ENCODE measurements around the gene STX5. TPM values are rescaled to one million over a fixed set of nuclear protein-coding genes. Genes with fewer than 3 reads are reported as not detected.

The STX5 gene
- total RNA-seq, 4 donors from 2014 or later = 22.8 to 31.6 (median 31.6) TPM

DNA sequence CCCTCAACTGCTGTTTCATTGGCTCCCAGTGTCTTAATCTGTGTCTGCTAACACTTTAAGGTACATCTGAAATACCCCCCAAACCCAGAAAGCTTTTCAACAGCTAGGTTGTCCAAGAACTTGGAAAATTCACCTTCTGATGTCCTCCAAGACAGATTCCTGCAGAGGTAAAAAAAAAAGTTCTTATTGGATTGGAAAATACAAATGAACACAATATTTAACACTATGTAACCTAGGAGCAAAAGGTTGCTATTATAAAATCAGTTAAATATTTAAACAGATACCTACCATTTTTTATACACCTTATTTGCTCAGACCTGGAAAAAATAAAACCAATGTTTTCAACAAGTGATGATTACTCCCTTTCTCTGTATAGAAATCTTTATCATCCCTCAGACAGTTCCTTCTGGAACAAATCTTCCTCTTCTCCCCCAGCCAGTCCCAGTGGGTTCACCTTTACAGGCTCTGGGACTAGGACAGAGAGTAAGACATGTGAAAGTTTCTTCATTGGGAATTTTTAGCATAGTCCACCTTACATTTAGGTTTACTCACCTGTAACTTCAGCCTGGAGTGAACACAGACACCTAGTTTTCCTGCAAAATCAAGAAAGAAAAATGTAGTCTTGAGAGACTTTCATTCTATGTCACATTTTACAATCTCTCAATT, 20.8 kb upstream of the STX5 start:
- Histone ChIP-seq H3K27me3 (no peaks in the 10 kb centered on the region), H3K4me3 (no peak overlapping the region), H3K27ac (replicated peaks in 1 of 4) (peak overlapping the region in 1 of 4 donors; percentile 9), H3K4me1 (peaks cover 25 to 49% (median 39%) of the 10 kb centered on the region in 4 donors), H3K36me3 (peaks cover 26 to 36% (median 30%) of the 10 kb centered on the region in 4 donors), H3K9me3 (no peaks in the 10 kb centered on the region)
- intact Hi-C loops (cut with DNase I) = loop anchor here (10.0 kb wide), 1 partner anchor 258 kb away; the partner anchor contains the start of gene TUT1
- TF ChIP-seq POLR2AphosphoS5 (IDR thresholded peaks at IDR 0.05) (no peak), EP300 (IDR thresholded peaks at IDR 0.05) (no peak), POLR2A (IDR thresholded peaks at IDR 0.05; ENCODE audit: low read depth) (no peak)
- TF ChIP-seq, protein P1, sequence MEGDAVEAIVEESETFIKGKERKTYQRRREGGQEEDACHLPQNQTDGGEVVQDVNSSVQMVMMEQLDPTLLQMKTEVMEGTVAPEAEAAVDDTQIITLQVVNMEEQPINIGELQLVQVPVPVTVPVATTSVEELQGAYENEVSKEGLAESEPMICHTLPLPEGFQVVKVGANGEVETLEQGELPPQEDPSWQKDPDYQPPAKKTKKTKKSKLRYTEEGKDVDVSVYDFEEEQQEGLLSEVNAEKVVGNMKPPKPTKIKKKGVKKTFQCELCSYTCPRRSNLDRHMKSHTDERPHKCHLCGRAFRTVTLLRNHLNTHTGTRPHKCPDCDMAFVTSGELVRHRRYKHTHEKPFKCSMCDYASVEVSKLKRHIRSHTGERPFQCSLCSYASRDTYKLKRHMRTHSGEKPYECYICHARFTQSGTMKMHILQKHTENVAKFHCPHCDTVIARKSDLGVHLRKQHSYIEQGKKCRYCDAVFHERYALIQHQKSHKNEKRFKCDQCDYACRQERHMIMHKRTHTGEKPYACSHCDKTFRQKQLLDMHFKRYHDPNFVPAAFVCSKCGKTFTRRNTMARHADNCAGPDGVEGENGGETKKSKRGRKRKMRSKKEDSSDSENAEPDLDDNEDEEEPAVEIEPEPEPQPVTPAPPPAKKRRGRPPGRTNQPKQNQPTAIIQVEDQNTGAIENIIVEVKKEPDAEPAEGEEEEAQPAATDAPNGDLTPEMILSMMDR (IDR thresholded peaks at IDR 0.05) = no peak
- no peak for DNase-seq (ENCODE audit: extremely low spot score)

DNA sequence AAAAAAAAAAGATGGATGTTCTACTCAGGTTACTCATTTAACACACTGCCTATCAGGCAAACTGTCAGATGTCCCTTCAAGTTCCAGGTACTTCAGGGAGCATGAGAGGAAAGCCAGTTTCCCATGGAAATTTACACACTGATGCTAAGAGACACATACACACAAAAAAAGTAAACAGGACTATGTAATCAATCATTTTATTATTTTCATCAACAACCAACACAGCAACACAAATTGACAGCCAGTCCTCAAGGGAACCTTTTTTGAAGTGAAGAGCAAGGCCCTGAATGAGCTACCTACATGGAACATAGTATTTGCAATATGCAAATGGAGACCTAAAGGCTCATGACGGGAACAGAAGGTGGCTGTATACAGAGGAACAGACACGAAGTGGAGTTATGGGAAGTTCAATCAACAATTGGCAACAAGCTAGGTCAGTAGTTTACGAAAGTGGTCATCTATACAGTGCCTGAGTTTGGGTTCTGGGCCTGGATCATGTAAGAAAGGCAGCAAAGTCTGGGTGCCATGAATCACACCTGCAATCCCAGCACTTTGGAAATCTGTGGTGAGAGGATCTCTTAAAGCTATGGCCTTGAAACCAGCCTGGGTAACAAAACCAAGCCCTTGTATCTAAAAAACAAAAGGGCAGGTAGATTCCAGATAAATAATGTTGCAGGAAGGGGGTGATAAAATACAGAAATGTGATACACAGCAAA, 20.1 kb upstream of the STX5 start:
- H3K4me3 ChIP-seq = no peak overlapping the region
- TF ChIP-seq EP300 (IDR thresholded peaks at IDR 0.05) (no peak), POLR2AphosphoS5 (IDR thresholded peaks at IDR 0.05) (no peak), POLR2A (IDR thresholded peaks at IDR 0.05; ENCODE audit: low read depth) (no peak)
- TF ChIP-seq, protein P1 (IDR thresholded peaks at IDR 0.05) = no peak
- peak overlapping the region in 1 of 4 donors; percentile 51 for H3K27ac ChIP-seq (replicated peaks in 1 of 4)
- peaks cover 24 to 44% (median 36%) of the 10 kb centered on the region in 4 donors for H3K4me1 ChIP-seq
- H3K9me3 ChIP-seq = no peaks in the 10 kb centered on the region
- peaks cover 26 to 36% (median 30%) of the 10 kb centered on the region in 4 donors for H3K36me3 ChIP-seq
- 55% methylated on average over 3 of the region's 3 CpGs for WGBS
- H3K27me3 ChIP-seq = no peaks in the 10 kb centered on the region
- intact Hi-C loops (cut with DNase I) = loop anchor here (10.0 kb wide), 1 partner anchor 257 kb away; the partner anchor contains the start of gene TUT1
- no peak for DNase-seq (ENCODE audit: extremely low spot score)

- 67% methylated on average over 15 of the region's 15 CpGs for WGBS
- H3K4me3 ChIP-seq = no peak overlapping the region
- peaks cover 26 to 36% (median 30%) of the 10 kb centered on the region in 4 donors for H3K36me3 ChIP-seq
- no peaks in the 10 kb centered on the region for H3K9me3 ChIP-seq
- no peaks in the 10 kb centered on the region for H3K27me3 ChIP-seq
- no peak for DNase-seq (ENCODE audit: extremely low spot score)
- H3K4me1 ChIP-seq = peaks cover 16 to 36% (median 28%) of the 10 kb centered on the region in 4 donors
- TF ChIP-seq, protein P1 (IDR thresholded peaks at IDR 0.05) = no peak
- TF ChIP-seq POLR2A (IDR thresholded peaks at IDR 0.05; ENCODE audit: low read depth) = no peak
- intact Hi-C loops (cut with DNase I) = loop anchor here (10.0 kb wide), 1 partner anchor 256 kb away; the partner anchor contains the start of gene TUT1
- peak overlapping the region in 1 of 4 donors; percentile 51 for H3K27ac ChIP-seq (replicated peaks in 1 of 4)
Observed at GRCh38 chr11:62850911-62851806, 19.3 kb upstream of the STX5 start.

GRCh38 chr11:62847767-62848314, 16.0 kb upstream of the STX5 start:
- WGBS = 96% methylated on average over 1 of the region's 1 CpG
- intact Hi-C loops (cut with DNase I) = no loop called here

More at GRCh38 chr11:62847767-62848314, 16.0 kb upstream of the STX5 start:
- Histone ChIP-seq H3K4me1 (peaks cover under 1 to 12% (median 7%) of the 10 kb centered on the region in 4 donors), H3K4me3 (no peak overlapping the region), H3K36me3 (peaks cover 15 to 17% (median 15%) of the 10 kb centered on the region in 4 donors), H3K9me3 (no peaks in the 10 kb centered on the region), H3K27ac (replicated peaks in 1 of 4) (no peak overlapping the region), H3K27me3 (no peaks in the 10 kb centered on the region)
- no peak for DNase-seq (ENCODE audit: extremely low spot score)
- no peak for TF ChIP-seq POLR2AphosphoS5 (IDR thresholded peaks at IDR 0.05)
- no peak for TF ChIP-seq POLR2A (IDR thresholded peaks at IDR 0.05; ENCODE audit: low read depth)
- TF ChIP-seq EP300 (IDR thresholded peaks at IDR 0.05) = no peak
- TF ChIP-seq, protein P1 (IDR thresholded peaks at IDR 0.05) = no peak
